ENCODE data around the gene BTRC. TPM values are rescaled to one million over a fixed set of nuclear protein-coding genes. Genes with fewer than 3 reads are reported as not detected.
"Not testable (repeated sequence)": the region's sequence is repeated elsewhere in the genome, so short reads cannot be mapped to it uniquely, and the experiment has no call there.

The BTRC gene
- total RNA-seq, 1 donor from 2014 or later: 8.8 TPM

DNA sequence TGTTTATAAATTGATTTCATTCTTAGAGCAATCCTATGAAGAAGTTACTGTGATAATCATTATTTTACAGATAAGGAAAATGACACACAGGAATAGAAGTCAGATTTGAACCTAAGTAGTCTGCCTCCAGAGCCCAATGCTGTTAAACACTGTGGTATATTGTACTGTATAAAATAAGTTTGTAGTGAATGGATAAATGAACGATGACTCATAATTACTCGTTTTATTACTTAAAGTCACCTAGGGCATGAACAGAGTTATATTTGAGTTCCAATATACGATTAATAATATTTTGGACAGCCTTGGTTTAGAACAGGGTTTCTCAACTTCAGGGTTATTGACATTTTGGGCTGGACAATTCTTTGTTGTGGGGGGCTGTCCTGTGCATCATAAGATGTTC, 7.8 kb upstream of the BTRC start:
- no peak for DNase-seq (ENCODE audit: low read depth, low spot score)

DNA sequence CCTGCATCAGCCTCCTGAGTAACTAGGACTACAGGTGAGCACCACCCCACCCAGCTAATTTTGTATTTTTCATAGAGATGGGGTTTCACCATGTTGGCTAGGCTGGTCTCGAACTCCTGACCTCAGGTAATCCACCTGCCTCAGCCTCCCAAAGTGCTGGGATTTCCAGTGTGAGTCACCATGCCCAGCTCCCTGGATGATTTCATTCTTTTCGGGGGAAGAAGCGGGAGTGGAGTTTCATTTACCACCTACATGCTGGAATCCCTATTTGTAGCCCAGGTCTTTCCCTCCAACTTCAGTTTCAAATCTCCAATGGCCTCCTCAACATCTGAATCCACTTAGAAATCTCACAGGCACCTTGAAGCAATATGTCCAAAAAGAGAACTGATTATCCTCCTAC, 2.9 kb upstream of the BTRC start:
- no peak for DNase-seq (ENCODE audit: low read depth, low spot score)

DNA sequence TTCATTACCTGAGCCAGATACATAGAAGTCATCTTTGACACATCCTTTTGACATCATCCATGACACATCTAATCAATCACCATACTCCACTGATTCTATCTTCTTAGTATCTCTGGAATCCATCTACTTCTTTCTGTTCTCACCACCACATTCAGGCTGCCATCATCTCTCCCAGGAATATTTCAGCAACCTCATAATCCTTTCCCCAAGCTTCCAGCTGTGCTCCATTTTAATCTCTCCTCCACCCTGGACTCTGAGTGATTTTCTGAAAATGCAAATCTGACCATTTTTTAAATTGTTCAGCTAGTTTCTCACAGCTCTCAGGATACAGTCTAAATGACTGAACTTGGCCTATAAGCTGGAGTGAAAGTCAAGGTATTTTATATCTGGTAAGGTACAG, 2.5 kb upstream of the BTRC start:
- no peak for DNase-seq (ENCODE audit: low read depth, low spot score)

DNA sequence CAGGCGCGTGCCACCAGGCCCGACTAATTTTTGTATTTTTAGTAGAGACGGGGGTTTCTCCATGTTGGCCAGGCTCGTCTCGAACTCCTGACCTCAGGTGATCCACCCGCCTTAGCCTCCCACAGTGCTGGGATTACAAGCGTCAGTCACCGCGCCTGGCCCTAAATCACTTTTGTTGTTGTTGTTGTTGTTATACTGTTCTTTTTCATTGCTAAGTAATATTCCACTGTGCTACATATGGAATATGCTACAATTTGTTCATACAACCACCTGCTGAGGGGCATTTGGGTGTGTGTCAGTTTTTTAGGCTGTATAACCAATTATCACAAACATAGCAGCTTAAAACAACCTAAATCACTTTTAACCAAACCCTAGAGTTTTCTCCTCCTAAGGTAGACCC, 1.1 kb upstream of the BTRC start:
- DNase-seq (ENCODE audit: low read depth, low spot score): not testable (repeated sequence)

DNA sequence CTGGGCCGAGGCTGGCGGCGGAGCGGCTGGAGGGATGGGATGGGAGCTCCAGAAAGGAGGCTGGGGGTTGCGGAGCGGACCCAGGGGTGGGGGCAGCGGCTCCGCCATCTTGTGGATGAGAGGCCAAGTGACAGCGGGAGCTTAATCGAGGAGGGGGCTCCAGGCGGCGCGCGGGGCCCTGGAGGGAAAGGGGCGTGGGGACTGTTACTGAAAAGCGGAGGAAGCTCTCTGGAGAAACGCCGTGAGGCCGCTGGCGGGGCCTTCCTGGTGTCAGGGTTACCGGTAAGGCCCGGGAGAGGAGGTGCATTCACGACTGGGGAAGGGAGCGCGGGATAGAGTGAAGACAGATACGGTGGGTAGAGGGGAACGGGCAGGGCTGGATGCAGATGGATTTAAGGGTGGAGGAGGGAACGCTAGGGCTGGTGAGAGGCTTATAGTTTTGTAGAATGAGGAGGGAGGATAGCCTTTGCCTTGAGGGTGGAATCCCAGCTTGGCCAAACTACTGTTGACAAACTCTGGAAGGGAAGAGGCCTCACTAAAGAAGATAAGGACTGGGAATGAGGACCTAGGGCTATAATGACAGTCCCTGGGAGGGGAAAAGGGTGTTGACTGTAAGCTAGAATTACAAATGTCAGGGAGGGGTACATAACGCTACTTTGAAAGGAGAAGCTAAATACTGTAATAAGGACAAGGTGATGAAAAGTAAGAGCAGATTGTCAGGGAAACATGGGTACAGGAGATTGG, 535 bp downstream of the BTRC start:
- DNase-seq (ENCODE audit: low read depth, low spot score): no peak

DNA sequence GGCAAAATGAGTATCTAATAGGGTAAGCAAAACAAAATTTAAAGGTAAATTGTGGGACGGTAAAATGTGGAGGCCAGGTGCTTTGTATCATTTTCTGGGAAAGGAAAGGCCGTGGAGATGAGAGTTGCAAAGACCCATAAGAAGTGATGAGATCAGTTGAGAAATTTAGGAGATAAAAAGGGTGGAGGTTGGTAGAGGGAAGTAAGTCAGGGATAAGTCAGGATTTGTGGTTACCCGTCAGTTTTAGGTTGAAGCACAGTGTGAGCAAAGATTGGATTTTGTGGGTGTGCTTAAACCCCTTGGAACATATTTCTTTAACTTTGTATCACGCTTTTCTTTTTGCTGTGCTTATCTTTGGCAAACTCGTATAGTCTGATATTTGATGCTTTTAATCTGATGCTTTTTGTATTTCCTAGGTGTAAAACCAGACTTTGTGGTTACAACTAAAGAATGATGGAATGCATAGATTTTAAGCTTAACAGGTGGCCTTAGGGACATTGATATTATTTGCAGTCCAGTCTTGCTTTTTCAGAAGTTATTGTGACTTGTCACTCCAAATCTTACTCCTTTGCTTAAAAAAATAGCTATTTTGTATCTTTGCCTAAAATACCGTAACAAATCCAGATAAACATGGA, 1.2 kb downstream of the BTRC start:
- DNase-seq (ENCODE audit: low read depth, low spot score): no peak

DNA sequence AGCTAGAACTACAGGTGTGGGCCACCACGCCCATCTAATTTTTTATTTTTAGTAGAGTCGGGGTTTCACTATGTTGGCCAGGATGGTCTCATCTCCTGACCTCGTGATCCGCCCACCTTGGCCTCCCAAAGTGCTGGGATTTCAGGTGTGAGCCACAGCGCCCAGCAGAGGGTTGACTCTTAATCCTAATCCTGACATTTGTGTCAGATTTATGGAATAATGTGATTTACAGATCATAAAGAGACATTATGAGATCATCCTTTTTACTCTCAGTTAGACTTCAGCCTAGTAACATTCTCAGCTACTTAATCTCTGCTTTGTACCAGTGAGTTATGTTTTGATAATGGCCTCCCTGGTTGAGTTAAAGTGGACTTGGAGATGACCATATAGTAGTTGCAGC, 2.2 kb downstream of the BTRC start:
- no peak for DNase-seq (ENCODE audit: low read depth, low spot score)

DNA sequence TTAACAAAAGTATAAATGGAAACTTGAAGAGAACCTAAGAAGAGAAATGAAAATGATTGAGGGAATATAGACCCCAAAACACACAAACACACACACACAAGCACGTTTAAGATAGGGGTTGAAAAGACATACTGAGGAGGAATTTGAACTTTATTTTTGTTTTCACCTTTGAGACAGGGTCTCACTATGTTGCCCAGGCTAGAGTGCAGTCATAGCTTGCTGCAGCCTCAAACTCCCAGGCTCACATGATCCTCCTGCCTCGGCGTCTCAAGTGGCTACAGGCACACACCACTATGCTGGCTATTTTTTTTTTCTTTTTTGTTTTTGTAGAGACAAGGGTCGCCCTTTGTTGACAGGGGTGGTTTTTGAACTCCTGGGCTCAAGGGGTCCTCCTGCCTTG, 4.0 kb downstream of the BTRC start:
- DNase-seq (ENCODE audit: low read depth, low spot score): no peak

DNA sequence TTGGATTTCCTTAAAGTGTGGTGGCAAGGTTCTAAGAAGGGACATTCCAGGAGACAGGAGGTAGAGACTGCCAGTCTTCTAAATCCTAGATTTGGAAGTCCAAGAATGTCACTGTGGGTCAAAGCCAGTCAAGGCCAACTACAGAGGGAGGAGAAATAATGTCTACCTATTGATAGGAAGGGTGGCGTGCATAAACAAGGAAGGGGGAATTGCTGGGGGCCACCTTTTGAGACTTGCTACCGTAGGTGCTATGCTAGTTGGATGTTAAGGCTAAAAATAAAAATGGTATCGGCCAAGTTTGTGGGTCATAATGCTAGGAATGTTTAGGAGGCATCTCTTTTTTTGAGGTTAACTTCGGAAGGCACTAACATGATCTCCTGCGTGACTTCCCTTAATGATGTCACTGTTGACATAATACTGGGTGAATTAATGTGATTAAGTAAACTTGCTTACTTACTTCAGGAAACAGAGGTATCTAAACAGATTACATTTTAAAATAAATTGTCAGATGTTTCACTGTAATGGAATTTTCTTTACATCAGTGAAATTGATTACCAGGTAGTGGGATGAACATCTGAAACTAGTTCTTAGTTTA, 4.8 kb downstream of the BTRC start:
- DNase-seq (ENCODE audit: low read depth, low spot score): no peak

DNA sequence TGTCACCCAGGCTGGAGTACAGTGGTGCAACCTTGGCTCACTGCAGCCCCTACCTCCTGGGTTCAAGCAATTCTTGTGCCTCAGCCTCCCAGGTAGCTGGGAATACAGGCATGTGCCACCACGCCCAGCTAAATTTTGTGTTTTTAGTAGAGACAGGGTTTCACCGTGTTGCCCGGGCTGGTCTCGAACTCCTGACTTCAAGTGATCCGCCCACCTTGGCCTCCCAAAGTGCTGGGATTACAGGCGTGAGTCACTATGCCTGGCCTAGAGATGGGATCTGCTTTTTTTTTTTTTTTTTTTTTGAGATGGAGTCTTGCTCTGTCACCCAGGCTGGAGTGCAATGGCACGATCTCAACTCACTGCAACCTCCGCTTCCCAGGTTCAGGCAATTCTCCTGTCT, 6.1 kb downstream of the BTRC start:
- DNase-seq (ENCODE audit: low read depth, low spot score): not testable (repeated sequence)

DNA sequence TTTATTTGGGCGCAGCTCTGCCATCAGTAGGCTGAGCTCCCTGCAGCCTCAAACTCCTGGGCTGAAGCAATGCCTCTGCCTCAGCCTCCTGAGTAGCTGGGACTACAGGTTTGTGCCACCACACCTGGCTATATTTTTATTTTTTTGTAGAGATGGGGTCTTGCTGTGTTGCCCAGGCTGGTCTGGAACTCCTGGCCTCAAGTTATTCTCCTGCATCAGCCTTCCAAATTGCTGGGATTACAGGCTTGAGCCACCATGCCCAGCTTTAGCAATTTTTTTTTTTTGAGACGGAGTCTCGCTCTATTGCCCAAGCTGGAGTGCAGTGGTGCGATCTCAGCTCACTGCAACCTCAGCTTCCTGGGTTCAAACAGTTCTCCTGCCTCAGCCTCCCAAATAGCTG, 6.9 kb downstream of the BTRC start:
- DNase-seq (ENCODE audit: low read depth, low spot score): not testable (repeated sequence)

DNA sequence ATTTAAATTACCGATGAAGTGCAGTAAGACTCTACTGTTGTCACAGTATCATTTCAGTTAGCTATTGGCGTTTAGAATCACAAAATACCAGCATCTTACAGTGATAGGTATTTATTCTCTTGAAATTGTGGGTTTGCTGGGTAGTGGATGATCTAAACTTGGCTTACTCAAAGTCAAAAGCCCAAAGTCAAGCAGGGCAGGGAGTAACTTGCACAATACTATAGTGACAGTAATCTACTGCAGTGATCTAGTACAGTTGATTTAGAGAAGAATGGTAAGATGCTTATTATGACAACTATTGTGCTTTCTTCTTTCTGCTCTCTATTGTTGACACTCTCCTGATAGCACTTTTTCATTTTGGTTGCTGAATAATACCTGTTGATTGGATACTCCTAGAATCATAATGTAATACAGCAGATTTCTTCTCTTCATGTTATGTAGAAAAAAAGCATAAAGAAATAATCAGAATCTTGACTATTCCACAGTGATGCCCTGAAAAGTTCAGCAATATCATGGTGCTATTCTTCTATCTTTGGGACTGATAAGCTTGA, 10.0 kb downstream of the BTRC start:
- DNase-seq (ENCODE audit: low read depth, low spot score): no peak

DNA sequence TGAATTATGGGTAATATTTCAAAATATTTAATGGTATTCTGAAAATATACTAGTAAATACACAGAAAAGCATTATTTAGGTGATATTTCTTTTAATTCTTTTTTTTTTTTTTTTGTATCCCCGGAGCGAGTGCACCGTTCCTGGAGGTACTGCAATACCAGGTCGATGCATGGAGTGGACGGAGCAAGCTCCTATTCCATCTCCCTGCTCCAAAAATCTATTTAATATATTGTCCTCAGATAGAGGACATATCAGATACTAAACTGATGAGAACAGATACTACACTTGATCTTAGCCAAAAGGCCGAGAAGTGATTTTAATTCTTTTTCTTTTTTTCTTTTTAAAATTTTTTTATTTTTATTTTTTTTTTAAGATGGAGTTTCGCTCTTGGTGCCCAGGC, 10.8 kb downstream of the BTRC start:
- no peak for DNase-seq (ENCODE audit: low read depth, low spot score)

DNA sequence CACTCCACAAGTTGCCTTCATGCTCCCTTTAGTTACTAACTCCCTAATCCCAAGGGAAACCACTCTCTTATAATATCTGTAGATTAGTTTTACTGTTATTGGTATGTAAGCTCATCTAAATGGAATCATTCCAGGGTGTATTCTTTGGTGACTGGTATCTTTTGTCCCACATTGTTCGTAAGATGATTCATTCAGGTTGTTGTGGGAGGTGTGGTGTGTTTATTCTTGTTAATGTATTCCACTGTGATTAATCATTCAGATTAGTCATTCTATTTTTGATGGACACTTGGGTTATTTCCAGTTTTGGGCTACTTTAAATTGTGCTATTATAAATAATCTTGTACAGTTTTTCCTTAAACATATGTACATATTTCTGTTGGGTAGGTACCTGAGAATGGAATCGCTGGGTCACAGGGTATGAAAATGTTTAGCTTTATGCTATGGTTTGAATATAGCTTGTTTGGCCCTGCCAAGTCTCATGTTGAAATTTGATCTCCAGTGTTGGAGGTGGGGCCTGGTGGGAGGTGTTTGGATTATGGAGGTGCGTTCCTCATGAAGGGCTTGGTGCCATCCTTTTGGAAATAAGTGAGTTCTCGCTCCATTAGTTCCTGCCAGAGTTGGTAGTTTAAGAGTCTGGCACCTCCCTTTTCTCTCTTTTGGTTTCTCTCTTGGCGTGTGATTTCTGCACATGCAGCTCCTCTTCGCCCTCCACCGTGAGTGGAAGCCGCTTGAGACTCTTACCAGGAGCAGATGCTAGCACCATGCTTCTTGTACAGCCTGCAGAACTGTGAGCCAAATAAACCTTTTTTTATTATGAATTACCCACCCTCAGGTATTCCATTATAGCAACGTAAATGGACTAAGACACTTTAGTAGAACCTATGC, 13.8 kb downstream of the BTRC start:
- peak; percentile 74 for DNase-seq (ENCODE audit: low read depth, low spot score)

DNA sequence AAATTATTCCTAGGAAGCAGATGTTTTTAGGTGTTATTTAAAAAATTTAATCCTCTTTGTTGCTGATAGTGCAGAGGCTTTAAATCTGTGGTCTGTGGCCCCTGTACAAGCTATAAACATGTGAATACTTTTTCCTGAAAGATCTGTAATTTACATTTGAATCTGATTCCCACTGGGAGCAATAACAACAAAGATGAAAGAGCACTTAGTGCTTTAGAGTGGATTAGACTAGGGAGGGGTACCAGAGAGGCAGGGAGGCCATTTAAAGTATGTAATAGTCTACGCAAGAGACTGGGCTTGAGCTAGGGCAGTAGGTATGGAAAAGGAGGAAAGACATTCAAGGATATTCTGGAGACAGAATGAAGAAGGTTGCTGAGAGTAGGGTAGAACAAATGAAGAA, 19.1 kb downstream of the BTRC start:
- no peak for DNase-seq (ENCODE audit: low read depth, low spot score)

DNA sequence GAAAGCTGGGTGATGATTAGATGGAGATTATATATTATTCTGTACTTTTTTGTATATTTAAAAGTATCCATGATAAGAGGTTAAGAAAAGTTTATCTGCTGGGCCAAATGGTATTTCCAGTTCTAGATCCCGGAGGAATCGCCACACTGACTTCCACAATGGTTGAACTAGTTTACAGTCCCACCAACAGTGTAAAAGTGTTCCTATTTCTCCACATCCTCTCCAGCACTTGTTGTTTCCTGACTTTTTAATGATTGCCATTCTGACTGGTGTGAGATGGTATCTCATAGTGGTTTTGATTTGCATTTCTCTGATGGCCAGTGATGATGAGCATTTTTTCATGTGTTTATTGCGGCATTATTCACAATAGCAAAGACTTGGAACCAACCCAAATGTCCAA, 20.0 kb downstream of the BTRC start:
- DNase-seq (ENCODE audit: low read depth, low spot score): not testable (repeated sequence)

DNA sequence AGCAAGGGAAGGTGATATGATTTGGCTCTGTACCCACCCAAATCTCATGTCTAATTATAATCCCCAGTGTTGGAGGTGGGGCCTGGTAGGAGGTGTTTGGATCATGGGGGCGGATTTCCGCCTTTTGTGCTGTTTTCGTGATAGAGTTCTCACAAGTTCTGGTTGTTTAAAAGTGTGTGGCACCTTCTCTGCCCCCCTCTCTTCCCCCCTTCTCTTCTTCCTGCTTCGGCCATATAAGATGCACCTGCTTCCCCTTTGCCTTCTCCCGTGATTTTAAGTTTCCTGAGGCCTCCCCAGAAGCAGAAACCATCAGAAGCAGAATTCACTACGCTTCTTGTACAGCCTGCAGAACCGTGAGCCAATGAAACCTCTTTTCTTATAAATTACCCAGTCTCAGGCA, 21.1 kb downstream of the BTRC start:
- DNase-seq (ENCODE audit: low read depth, low spot score): no peak

DNA sequence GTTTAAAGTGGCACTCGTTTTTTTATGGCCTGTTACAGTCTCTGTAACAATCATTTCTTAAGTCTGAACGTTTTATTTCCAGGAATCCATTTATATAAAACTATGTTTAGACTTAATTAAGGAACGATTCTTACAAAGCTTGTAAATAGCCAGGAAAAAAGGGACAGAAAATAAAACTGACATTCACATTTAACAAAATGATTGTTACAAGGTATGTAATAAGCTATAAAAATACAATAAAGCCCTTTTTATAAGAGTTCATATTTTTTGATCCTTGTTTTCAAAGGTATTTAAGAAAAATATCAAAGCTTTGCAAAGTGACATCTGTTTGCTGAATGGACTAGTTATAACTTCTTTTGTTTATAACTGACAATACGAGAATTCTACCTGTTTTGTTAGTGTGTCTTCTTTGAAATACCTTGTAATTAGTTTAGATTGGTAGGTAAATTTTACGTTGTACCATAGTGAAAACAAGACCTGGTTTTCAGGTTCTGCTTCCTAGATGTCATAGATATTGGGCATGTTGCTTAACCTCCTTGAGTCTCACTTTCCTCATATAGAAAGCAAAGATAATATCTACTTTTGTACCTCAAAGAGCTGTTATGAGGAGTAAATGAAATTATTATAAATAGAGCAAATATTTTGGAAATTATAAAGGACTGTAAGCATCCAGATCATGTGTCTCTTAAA, 25.8 kb downstream of the BTRC start:
- no peak for DNase-seq (ENCODE audit: low read depth, low spot score)

DNA sequence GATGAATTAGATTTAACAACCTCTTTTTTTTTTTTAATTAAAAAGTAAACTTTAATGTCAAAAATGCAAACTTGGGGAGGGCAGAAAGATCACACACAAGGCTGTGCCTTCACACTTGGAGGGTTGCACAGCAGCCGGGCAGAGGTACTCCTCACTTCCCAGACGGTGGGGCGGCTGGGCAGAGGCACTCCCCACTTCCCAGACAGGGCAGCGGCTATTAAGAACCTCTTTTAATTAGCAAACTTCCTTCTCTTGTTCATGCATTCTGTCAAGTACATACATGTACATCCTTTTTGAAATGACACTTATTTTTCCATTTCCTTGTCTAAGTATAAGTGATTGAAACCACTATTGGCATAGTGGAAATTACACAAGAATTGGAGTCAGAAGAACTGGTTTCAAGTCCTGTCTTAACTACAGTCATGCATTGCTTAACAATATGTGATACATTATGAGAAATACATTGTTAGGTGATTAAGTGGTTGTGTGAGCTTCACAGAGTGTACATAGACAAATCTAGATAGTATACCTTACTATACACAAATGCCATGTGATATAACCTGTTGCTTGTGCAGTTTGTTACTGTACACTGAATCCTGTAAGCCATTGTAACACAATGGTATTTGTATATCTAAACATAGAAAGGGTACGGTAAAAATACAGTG, 26.5 kb downstream of the BTRC start:
- no peak for DNase-seq (ENCODE audit: low read depth, low spot score)

DNA sequence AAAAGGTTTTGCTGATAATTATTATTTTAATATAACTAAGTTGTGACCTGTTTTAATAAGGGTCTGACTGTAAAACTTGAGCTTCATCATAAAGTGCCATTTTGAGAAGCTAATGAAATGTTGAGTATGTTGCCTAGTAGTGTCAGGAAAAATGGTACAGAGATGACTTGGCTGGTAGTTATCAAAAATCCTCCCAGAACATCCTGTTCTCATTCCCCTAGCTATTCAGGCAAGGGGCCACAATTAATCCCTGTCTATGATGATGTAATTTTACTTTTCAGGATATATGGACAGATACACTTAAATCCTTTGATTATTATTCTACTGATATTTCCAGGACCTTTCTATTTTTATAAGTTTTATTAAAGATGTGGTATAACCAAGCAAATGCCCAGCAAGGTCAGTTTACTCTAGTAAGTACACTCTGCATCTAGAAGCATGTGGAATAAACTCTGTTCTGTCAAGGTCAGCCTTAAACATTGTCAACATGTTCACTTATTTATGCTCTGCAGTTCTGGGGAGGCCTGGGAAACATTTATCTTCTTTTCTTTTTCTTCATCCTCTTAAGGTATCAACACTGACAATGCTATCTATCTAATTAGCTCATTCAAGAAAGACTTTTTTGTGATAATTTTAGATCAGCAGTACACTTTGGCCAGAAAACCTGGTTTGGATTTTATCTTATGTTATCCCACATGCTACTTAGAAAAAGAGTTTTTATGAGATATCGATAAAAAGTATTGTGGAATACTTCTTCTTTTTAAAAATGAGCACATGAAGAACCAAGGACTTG, 32.1 kb downstream of the BTRC start:
- no peak for DNase-seq (ENCODE audit: low read depth, low spot score)

Data from pulmonary artery endothelial cell (primary cell).